ENCODE results near the gene TRIM75. TPM values are rescaled to one million over a fixed set of nuclear protein-coding genes. Genes with fewer than 3 reads are reported as not detected.
"Not testable (repeated sequence)": the region's sequence is repeated elsewhere in the genome, so short reads cannot be mapped to it uniquely, and the experiment has no call there.

TRIM75 gene
- total RNA-seq (2014; rRNA removed): 0.11 and 0.13 TPM in 2 replicates
- not detected for polyA plus RNA-seq (2012)

DNA sequence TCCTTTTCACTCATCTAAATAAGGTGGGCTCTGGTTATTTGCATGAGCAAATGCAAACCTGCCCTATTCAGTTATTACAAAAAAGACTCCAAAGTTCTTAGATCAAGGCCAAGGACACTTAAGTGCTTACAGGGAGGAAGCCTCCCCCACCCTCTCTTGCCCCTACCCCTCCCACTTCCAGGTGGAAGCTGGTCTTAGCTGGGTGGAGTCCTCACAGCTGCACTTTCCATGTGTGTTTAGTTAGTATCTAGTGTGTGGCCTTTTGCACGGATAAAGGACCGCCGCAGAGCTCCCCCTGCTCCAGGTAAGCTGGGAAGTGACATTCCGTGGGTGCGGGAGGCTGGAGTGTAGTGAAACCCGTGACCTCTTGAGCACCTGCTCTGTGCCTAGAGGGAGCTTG is at the start of gene TRIM75:
TRIM75 (plus strand) TSS at position 222 of the 400 bp plus-strand sequence. CDS start 5,282 bp downstream, outside the sequence.
- DNase-seq (ENCODE audit: low read depth): no peak

GRCh38 chr4:165005352-165005925 is 48.2 kb upstream of the TRIM75 start:
- DNase-seq (ENCODE audit: low read depth): no peak

DNA sequence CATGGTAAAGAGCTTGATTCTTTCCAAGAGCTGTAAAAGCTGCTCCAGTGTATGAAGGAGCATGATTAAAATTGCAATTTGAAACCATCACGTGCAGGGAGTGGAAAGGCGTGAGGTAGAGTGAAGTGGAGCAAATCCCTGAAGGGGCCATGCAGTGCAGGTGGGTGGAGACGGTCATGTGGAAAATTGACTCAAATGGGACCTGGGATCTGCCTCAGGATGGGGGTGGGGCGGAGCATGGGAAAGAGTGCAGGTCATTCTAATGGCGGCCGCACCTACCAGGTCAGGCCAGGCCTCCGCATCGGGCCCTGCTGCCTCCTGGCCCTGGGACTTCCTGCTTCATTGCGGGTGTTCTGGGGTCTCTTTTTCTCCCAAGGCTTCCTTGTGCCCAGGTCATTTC is 47.2 kb upstream of the TRIM75 start:
- no peak for DNase-seq (ENCODE audit: low read depth)

- no peak for DNase-seq (ENCODE audit: low read depth)
Measured at GRCh38 chr4:165006886-165007285, 46.8 kb upstream of the TRIM75 start.

DNA sequence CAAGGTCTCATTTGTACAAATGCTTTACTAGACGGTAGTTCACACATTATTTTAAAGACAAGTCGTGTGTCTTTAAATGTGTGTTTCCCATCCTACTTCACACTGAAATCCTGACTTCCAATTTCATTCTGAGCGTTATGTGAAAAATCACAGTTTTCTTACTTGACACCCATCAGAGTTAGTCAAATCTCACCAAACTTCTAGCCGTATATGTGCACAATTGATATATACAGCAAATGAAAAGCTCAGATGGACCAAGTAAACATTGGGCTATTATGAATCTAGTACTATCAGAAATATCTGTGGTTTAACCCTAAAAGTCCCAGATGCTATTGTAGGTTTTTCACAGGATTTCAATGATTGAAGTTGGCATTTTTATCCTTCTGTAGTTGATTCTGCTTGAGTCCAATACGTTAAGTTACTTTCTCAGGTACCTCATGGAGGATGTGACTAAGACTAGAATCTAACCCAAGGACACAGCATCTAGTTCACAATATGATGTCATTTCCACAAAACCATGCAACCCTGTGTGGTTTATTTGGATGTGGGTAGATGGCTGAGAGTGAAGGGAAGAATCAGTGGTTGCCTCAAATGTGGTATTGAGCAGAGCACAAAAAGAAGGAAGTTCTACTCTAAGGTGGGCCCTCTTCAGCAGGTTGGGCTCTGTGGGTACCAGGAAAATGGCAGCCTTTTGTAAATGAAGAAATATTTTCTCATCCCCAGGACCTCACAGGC is 44.0 kb upstream of the TRIM75 start:
- DNase-seq (ENCODE audit: low read depth): no peak

DNA sequence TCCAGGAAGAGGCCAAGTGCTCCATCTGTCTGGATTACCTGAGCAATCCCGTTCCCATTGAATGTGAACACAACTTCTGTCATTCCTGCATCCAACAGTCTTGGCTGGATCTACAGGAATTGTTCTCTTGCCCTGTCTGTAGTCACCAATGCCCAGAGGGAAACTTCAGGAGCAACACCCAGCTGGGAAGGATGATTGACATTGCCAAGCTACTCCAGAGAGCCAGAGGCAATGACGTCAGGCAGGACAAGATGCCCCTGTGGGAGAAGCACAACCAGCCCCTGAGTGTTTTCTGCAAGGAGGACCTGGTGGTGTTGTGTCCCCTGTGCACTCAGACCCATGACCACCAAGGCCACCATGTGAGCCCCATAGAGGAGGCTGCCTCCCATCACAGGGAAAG is 43.2 kb upstream of the TRIM75 start:
- DNase-seq (ENCODE audit: low read depth): no peak

GRCh38 chr4:165010991-165011390 is 42.7 kb upstream of the TRIM75 start:
- no peak for DNase-seq (ENCODE audit: low read depth)

DNA sequence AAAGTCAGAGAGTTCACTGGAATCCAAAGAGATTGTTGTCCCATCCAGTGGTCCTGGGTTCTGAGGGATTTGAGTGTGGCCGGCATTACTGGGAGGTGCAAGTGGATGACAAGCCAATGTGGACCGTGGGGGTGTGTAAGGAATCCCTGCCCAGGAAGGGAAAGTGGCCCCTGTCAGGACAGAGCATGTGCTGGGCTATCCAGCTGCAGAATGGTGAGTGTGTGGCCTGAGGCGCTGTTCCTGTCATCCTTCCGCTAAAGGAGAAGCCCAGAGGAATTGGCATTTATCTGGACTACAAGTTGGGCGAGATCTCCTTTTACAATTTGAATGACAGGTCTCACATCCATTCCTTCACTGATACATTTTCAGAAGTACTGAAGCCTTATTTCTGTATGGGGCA is 42.3 kb upstream of the TRIM75 start:
- DNase-seq (ENCODE audit: low read depth): no peak

GRCh38 chr4:165013691-165014090 is 40.0 kb upstream of the TRIM75 start:
- DNase-seq (ENCODE audit: low read depth): no peak

- peak; percentile 30 for DNase-seq (ENCODE audit: low read depth)
Measured at GRCh38 chr4:165016971-165017370, 36.7 kb upstream of the TRIM75 start.

DNA sequence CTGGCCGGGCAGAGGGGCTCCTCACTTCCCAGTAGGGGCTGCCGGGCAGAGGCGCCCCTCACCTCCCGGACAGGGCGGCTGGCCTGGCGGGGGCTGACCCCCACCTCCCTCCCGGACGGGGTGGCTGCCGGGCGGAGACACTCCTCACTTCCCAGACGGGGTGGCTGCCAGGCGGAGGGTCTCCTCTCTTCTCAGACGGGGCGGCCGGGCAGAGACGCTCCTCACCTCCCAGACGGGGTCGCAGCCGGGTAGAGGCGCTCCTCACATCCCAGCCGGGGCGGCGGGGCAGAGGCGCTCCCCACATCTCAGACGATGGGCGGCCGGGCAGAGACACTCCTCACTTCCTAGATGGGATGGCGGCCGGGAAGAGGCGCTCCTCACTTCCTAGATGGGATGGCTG is 33.7 kb upstream of the TRIM75 start:
- not testable (repeated sequence) for DNase-seq (ENCODE audit: low read depth)

DNA sequence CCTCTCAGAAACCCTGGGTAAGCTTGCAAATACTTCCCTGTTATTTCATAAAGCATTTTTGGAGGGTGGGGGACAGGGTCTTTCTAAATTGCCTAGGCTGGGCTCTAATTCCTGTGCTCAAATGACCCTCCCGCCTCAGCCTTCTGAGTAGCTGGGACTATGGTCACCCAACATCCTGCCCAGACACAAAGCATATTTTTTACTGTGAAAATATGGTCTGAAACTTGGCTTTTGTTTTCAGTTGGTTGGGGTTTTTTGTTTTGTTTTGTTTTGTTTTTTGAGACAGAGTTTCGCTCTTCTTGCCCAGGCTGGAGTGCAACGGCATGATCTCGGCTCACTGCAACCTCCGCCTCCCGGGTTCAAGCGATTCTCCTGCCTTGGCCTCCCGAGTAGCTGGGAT is 27.9 kb upstream of the TRIM75 start:
- not testable (repeated sequence) for DNase-seq (ENCODE audit: low read depth)

DNA sequence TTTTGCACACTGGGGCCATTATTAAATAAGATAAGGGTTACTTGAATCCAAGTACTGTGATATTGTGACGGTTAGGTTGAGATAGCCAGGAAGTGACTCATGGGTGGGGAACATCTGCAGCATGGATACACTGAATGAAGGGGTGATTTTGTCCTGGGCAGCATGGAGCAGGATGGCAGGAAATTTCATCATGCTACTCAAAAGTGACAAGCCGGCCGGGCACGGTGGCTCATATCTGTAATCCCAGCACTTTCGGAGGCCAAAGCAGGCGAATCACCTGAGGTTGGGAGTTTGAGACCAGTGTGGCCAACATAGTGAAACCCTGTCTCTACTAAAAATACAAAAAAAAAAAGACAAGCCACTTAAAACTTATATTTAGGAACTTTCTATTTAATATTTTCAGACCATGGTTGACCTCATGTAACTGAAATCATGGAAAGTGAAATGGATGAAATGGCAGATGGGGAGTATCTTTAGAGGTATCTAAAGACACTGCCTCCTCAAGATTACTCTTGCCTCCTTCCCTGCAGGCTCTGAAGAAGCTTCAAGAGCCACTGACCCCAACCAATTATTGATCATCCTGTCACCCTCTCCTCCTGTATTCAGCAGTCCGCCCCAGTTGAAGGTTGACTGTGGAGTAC is 25.8 kb upstream of the TRIM75 start:
- DNase-seq (ENCODE audit: low read depth): peak; percentile 29

DNA sequence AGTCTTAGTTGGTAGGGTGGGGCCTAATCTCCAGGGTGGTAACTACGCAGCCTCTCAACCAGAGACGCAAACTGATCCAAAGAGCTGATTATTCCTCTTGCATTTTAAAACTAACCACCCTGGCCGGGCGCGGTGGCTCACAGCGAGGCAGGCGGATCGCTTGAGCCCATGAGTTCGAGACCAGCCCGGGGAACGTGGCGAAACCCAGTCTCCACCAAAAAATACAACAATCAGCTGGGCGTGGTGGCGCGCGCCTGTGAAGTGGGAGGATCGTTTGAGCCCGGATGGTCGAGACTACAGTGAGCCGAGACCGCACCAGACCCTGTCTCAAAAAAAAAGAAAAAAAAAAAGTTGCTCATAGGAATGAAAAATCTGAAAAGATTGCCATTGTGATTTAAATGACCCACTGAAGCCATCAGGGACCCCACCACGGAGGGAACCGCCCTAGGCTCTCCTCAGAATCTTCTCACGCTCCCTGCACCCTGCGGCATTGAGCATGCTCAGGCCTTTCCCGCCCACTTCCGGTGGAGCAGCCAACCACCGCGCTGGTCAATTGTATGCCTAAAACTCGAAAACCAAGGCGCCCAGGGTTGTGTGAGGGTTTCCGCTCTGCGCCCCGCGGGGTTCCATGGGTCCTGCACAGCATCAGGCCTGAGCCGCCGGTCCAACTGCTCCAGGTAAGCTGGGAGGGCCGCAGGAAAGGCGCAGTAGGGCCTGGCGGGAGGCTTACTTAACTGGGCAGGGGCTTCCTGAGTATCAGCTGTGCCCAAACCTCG is 22.0 kb upstream of the TRIM75 start, which contains the start of gene TRIM60:
TRIM60 (plus strand) TSS at position 564 of the 776 bp plus-strand sequence. CDS start 8,074 bp downstream, outside the sequence.
- no peak for DNase-seq (ENCODE audit: low read depth)

GRCh38 chr4:165048170-165048569 is 5.5 kb upstream of the TRIM75 start:
- DNase-seq (ENCODE audit: low read depth): no peak

DNA sequence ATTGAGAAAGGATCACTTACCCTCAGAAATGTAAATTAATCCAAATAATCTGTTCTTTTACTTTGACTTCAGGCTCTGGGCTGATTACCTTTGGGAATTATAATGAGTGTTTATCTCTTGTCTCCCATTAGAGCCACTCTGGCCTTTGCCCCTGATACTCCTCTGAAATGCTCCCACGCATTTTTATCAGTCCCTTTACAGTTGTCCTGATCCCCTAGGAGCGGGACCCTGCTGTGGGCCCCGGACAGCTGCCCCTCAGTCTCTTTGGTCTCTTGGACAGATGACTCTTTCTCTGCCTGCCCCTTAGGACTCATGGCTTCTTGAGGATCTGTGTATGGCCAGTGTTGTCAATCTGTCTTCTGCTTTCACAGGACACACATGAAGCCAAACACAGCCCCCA is 1.0 kb upstream of the TRIM75 start:
- no peak for DNase-seq (ENCODE audit: low read depth)

GRCh38 chr4:165055601-165056000 is 1.9 kb downstream of the TRIM75 start:
- no peak for DNase-seq (ENCODE audit: low read depth)

- DNase-seq (ENCODE audit: low read depth): peak; percentile 91
Measured at GRCh38 chr4:165058666-165059065, 5.0 kb downstream of the TRIM75 start.

GRCh38 chr4:165059386-165059785 is 5.7 kb downstream of the TRIM75 start:
- peak; percentile 12 for DNase-seq (ENCODE audit: low read depth)

- DNase-seq (ENCODE audit: low read depth): peak; percentile 18
Measured at GRCh38 chr4:165060938-165061337, 7.3 kb downstream of the TRIM75 start.

- DNase-seq (ENCODE audit: low read depth): no peak
Measured at GRCh38 chr4:165070560-165070959, 16.9 kb downstream of the TRIM75 start.

- DNase-seq (ENCODE audit: low read depth): not testable (repeated sequence)
Measured at GRCh38 chr4:165073346-165073745, 19.7 kb downstream of the TRIM75 start.
